Measurements from ENCODE around the gene WBP1. TPM values are rescaled to one million over a fixed set of nuclear protein-coding genes. Genes with fewer than 3 reads are reported as not detected.

The WBP1 gene
- total RNA-seq, 1 experiment from 2014 or later, result 54.8 TPM

DNA sequence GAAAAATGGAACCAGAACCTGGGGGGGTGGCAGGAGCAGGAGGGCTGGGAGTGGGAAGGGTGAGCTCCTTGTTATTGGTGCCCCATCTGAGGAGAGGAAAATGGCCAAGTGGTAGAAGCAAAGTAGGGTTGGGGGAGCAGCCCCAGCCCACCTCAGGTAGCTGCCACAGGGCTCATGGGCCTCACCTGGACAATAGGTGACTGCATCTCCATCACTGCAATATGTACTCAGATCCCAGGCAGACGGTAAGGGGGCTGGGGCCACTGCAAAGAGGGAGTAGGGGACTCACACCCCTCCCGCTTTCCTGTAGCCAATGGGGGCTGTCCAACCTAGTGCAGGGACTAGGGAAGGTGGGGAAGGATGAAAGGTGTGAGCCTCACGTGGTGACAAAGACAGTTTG, 41.0 kb upstream of the WBP1 start:
- no TSS peak for BruUV-seq (replicated peaks)
- Histone ChIP-seq H3K27me3 (replicated peaks; ENCODE audit: control insufficient read depth, insufficient read depth, low read length) (no peaks in the 10 kb centered on the region), H3K4me1 (no peaks in the 10 kb centered on the region), H3K4me3 (ENCODE audit: low read depth, low read length) (no peak overlapping the region), H3K36me3 (ENCODE audit: control insufficient read depth, insufficient read depth, low read length) (no peaks in the 10 kb centered on the region), H3K9me3 (no peaks in the 10 kb centered on the region)
- ChIA-PET CTCF (no interaction called here), POLR2A (no interaction called here)
- DNase-seq, result no peak
- TF ChIP-seq, protein P1, sequence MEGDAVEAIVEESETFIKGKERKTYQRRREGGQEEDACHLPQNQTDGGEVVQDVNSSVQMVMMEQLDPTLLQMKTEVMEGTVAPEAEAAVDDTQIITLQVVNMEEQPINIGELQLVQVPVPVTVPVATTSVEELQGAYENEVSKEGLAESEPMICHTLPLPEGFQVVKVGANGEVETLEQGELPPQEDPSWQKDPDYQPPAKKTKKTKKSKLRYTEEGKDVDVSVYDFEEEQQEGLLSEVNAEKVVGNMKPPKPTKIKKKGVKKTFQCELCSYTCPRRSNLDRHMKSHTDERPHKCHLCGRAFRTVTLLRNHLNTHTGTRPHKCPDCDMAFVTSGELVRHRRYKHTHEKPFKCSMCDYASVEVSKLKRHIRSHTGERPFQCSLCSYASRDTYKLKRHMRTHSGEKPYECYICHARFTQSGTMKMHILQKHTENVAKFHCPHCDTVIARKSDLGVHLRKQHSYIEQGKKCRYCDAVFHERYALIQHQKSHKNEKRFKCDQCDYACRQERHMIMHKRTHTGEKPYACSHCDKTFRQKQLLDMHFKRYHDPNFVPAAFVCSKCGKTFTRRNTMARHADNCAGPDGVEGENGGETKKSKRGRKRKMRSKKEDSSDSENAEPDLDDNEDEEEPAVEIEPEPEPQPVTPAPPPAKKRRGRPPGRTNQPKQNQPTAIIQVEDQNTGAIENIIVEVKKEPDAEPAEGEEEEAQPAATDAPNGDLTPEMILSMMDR (IDR thresholded peaks at IDR 0.05; ENCODE audit: insufficient read depth in 1 of 2, low read depth in 1 of 2, low read length in 1 of 2, severe bottlenecking in 1 of 2, unreplicated experiment in 1 of 2), result no peak
- Mint-ChIP-seq H3K4me3 (ENCODE audit: unreplicated experiment) (no peak overlapping the region), H3K9me3 (ENCODE audit: unreplicated experiment) (no peaks in the 10 kb centered on the region), H3K27me3 (ENCODE audit: insufficient read depth, unreplicated experiment) (peaks cover 12% of the 10 kb centered on the region), H3K27ac (ENCODE audit: unreplicated experiment) (no peak overlapping the region), H3K36me3 (ENCODE audit: insufficient read depth, unreplicated experiment) (peaks cover 12% of the 10 kb centered on the region), H3K4me1 (ENCODE audit: low read depth, unreplicated experiment) (peaks cover 6% of the 10 kb centered on the region)
- intact Hi-C loops (cut with micrococcal nuclease; ENCODE audit: unreplicated experiment), result no loop called here

DNA sequence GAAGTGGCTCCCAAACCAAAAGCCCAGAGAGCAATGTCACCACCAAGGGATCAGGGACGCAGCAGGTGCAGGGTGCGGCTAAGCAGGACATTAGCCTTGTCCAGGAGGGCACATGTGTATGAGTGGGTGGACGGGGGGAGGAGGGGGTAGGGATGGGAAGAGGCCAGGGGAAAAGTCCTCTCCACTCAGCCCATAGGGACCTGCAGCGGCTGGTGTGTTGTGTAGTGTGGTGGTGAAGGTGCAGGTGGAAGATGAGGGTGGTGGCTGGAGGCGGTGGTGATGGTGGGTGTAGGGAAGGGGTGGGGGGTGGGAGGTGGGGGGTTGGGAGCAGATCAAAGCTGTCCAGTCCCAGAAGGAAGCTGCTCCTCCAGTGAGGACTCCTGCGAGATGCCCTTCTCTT, 40.5 kb upstream of the WBP1 start:
- TF ChIP-seq, protein P1 (IDR thresholded peaks at IDR 0.05; ENCODE audit: insufficient read depth in 1 of 2, low read depth in 1 of 2, low read length in 1 of 2, severe bottlenecking in 1 of 2, unreplicated experiment in 1 of 2), result no peak
- Histone ChIP-seq H3K27me3 (replicated peaks; ENCODE audit: control insufficient read depth, insufficient read depth, low read length) (no peaks in the 10 kb centered on the region), H3K36me3 (ENCODE audit: control insufficient read depth, insufficient read depth, low read length) (no peaks in the 10 kb centered on the region), H3K9me3 (no peaks in the 10 kb centered on the region), H3K4me3 (ENCODE audit: low read depth, low read length) (no peak overlapping the region), H3K4me1 (no peaks in the 10 kb centered on the region)
- Mint-ChIP-seq H3K4me3 (ENCODE audit: unreplicated experiment) (no peak overlapping the region), H3K9me3 (ENCODE audit: unreplicated experiment) (no peaks in the 10 kb centered on the region), H3K36me3 (ENCODE audit: insufficient read depth, unreplicated experiment) (peaks cover 18% of the 10 kb centered on the region), H3K27me3 (ENCODE audit: insufficient read depth, unreplicated experiment) (peaks cover 12% of the 10 kb centered on the region), H3K27ac (ENCODE audit: unreplicated experiment) (no peak overlapping the region), H3K4me1 (ENCODE audit: low read depth, unreplicated experiment) (peaks cover 9% of the 10 kb centered on the region)
- CTCF ChIA-PET, result no interaction called here
- intact Hi-C loops (cut with micrococcal nuclease; ENCODE audit: unreplicated experiment), result no loop called here
- POLR2A ChIA-PET, result no interaction called here
- DNase-seq, result no peak
- BruUV-seq (replicated peaks), result no TSS peak

DNA sequence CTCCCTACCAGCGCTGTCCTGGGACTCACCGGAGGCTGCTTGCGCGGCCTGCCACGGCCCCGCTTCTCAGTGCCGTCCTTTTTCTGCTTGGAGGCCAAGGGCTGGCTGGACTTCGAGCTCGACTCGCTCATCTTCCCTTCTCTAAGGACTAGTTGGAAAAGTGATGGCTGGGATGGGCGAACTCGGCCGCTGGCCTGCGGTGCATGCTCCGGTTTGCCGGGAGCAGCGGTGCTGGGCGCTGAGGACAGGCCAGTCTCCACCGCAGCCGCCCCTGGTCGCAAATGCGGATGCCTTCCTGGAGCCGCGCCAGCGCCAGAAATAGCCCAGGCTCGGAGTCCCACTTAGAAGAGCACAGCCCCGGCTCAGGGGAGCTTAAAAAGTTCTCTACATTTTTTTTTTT, 39.9 kb upstream of the WBP1 start:
- Histone ChIP-seq H3K9me3 (no peaks in the 10 kb centered on the region), H3K36me3 (ENCODE audit: control insufficient read depth, insufficient read depth, low read length) (no peaks in the 10 kb centered on the region), H3K27me3 (replicated peaks; ENCODE audit: control insufficient read depth, insufficient read depth, low read length) (no peaks in the 10 kb centered on the region), H3K4me1 (no peaks in the 10 kb centered on the region), H3K4me3 (ENCODE audit: low read depth, low read length) (no peak overlapping the region)
- Mint-ChIP-seq H3K9me3 (ENCODE audit: unreplicated experiment) (no peaks in the 10 kb centered on the region), H3K4me3 (ENCODE audit: unreplicated experiment) (no peak overlapping the region), H3K27ac (ENCODE audit: unreplicated experiment) (no peak overlapping the region), H3K36me3 (ENCODE audit: insufficient read depth, unreplicated experiment) (peaks cover 23% of the 10 kb centered on the region), H3K4me1 (ENCODE audit: low read depth, unreplicated experiment) (peaks cover 14% of the 10 kb centered on the region), H3K27me3 (ENCODE audit: insufficient read depth, unreplicated experiment) (peaks cover 12% of the 10 kb centered on the region)
- CTCF ChIA-PET, result interaction anchor here (1.0 kb wide), 1 partner anchor 83 kb away, joined by 3 read pairs; no protein-coding TSS in a partner anchor
- BruUV-seq (replicated peaks), result no TSS peak
- POLR2A ChIA-PET, result no interaction called here
- intact Hi-C loops (cut with micrococcal nuclease; ENCODE audit: unreplicated experiment), result no loop called here
- DNase-seq, result no peak
- TF ChIP-seq, protein P1 (IDR thresholded peaks at IDR 0.05; ENCODE audit: insufficient read depth in 1 of 2, low read depth in 1 of 2, low read length in 1 of 2, severe bottlenecking in 1 of 2, unreplicated experiment in 1 of 2), result no peak

Measured in Caco-2 (cell line).